ENCODE measurements around the gene KLHL25. TPM values are rescaled to one million over a fixed set of nuclear protein-coding genes. Genes with fewer than 3 reads are reported as not detected.
A peak's percentile ranks its signal among the peaks of the same experiment; 100 is the strongest.
"Not testable (repeated sequence)": the region's sequence is repeated elsewhere in the genome, so short reads cannot be mapped to it uniquely, and the experiment has no call there.

Gene KLHL25
- total RNA-seq, 1 donor from 2014 or later = 4.7 TPM

DNA sequence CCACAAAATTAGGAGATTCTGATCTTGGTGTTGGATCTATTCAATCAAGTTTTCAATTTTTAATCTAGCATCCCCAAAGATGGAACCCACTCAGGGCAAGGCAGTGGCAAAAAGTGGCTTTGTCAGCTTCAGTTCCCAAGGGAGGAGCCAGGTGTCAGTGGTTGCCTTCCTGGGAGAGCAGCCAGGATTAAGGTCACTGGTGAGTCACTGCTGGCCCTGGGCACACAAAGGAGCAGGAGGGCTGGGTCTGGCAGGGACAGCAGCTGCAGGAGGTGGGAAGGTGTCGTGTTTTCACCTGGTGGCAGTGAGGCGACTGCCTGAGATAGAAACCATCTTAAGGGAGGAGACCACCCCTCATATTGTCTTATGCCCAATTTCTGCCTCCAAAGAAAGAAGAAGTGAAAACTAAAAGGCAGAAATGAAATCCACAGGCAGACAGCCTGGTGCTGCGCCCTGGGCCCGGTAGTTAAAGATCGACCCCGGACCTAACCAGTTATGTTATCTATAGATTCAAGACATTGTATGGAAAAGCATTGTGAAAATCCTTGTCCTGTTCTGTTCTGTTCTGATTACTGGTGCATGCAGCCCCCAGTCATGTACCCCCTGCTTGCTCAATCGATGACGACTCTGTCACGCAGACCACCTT lies 5.9 kb upstream of the KLHL25 start:
- Histone ChIP-seq H3K27ac (no peak overlapping the region), H3K27me3 (no peaks in the 10 kb centered on the region), H3K4me1 (peaks cover 2% of the 10 kb centered on the region), H3K4me3 (no peak overlapping the region), H3K36me3 (no peaks in the 10 kb centered on the region), H3K9me3 (no peaks in the 10 kb centered on the region)
- TF ChIP-seq CTCF (IDR thresholded peaks at IDR 0.05) = peak; percentile 16
- intact Hi-C loops (cut with DNase I) = no loop called here
- DNase-seq (peak; percentile 77), ATAC-seq (peak; percentile 94)

DNA sequence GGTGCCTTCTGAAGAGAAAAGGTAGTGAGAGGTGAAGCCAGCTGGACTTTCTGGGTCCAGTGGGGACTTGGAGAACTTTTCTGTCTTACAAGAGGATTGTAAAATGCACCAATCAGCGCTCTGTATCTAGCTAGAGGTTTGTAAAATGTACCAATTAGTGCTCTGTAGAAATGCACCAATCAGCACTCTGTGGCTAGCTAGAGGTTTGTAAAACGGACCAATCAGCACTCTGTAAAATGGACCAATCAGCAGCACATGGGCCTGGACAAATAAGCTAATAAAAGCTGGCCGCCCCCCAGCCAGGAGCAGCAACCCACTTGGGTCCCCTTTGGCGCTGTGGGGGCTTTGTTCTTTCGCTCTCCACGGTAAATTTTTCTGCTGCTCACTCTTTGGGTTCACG lies 1.6 kb upstream of the KLHL25 start:
- intact Hi-C loops (cut with DNase I); ATAC-seq: not testable (repeated sequence)

GRCh38 chr15:85795337-85796305 lies 896 bp upstream of the KLHL25 start:
- H3K36me3 ChIP-seq = no peaks in the 10 kb centered on the region
- H3K27ac ChIP-seq = no peak overlapping the region
- ATAC-seq = no peak
- intact Hi-C loops (cut with DNase I) = no loop called here
- peak overlapping the region; percentile 90 for H3K4me3 ChIP-seq
- H3K9me3 ChIP-seq = no peaks in the 10 kb centered on the region
- H3K4me1 ChIP-seq = peaks cover 20% of the 10 kb centered on the region
- DNase-seq = no peak
- TF ChIP-seq CTCF (IDR thresholded peaks at IDR 0.05) = no peak
- H3K27me3 ChIP-seq = no peaks in the 10 kb centered on the region

More for the DNA sequence above, 1.6 kb upstream of the KLHL25 start:
- not testable (repeated sequence) for H3K27ac ChIP-seq, H3K36me3 ChIP-seq, H3K4me3 ChIP-seq, DNase-seq, H3K9me3 ChIP-seq, H3K27me3 ChIP-seq
- peaks cover 20% of the 10 kb centered on the region for H3K4me1 ChIP-seq

GRCh38 chr15:85793641-85794597 lies 806 bp downstream of the KLHL25 start:
- DNase-seq = peak; percentile 76
- Histone ChIP-seq H3K4me1 (peaks cover 20% of the 10 kb centered on the region), H3K4me3 (peak overlapping the region; percentile 90), H3K27me3 (no peaks in the 10 kb centered on the region), H3K9me3 (no peaks in the 10 kb centered on the region), H3K27ac (peak overlapping the region; percentile 81), H3K36me3 (no peaks in the 10 kb centered on the region)
- no peak for TF ChIP-seq CTCF (IDR thresholded peaks at IDR 0.05)
- peak; percentile 25 for ATAC-seq
- intact Hi-C loops (cut with DNase I) = no loop called here

DNA sequence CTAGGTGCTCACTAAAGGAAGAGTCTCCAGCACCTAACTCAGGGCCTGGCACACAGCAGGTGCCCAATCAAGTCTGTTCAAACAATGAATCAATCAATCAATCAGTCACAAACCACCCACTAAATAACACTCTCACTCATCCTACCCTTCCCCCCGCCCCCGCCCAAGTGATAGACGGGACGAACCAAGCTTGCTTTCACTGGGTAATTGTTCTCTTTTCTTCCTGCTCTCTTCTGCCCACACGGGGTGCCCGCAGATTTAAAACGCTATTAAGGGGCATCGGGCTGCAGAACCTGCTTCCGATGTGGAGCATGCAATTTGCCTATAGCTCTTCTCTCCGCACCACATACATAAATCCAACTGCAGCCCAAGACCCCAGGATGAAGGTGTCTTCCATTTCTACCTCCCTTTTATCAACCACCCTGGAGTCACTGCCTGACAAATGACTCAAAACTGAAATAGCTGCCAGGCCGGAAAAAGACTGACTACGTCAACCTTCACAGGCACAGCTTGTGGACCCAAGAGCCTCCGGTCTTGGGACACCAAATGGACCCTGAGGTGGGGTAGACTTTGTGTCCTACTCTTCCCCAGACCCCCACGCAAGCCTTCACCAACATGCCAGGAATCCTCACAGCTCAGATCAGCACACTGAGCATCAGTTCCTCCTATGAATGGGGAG lies 1.7 kb downstream of the KLHL25 start:
- Histone ChIP-seq H3K4me3 (peak overlapping the region; percentile 90), H3K27ac (no peak overlapping the region), H3K27me3 (no peaks in the 10 kb centered on the region), H3K9me3 (no peaks in the 10 kb centered on the region), H3K4me1 (peaks cover 20% of the 10 kb centered on the region), H3K36me3 (no peaks in the 10 kb centered on the region)
- intact Hi-C loops (cut with DNase I) = no loop called here
- DNase-seq = peak; percentile 21
- TF ChIP-seq CTCF (IDR thresholded peaks at IDR 0.05) = no peak
- ATAC-seq = no peak

Measured in upper lobe of right lung (tissue), 1 donor.